GM21447 (cell line): ENCODE data around the gene FAM174C.
"Not testable (repeated sequence)": the region's sequence is repeated elsewhere in the genome, so short reads cannot be mapped to it uniquely, and the experiment has no call there.

ENCODE experiments used
- ATAC-seq: cut with Tn5 transposase; IDR thresholded peaks from one replicate; pipeline ENCODE4 v1.9.1; 2021; ENCODE audit not compliant: unreplicated experiment

FAM174C gene

DNA sequence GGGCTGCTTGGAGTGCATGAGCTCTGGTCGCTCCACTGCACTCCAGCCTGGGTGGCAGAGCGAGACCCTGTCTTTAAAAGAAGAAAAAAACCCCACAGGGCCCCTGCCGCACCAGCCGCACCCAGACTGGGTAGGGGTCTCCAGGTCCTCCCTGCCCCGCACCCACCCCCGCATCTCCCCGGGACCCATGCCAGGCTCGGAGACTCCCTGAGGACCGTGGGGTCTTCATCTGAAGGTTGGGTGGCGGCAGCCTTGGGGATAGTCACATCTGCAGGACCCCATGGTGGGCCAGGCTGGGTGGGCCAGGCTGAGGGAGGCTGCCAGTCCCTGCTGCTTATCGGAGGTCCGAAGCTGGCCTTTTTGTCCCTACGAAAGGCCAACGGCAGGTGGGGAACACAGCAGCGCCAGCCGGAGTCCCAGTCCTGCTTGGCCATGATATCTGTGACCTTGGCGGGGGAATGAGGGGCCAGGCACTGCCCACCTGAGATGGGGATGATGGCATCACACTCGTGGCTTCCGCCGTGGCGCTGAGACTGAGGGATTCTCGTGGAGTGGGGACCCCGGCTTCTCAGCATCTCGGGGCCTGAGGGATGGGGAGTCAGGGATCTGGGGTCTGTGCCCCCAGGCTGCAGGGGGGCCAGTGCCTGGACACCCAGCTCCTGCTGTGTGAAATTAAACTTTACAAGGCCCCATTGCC lies 21.4 kb downstream of the FAM174C start:
- ATAC-seq, result no peak

DNA sequence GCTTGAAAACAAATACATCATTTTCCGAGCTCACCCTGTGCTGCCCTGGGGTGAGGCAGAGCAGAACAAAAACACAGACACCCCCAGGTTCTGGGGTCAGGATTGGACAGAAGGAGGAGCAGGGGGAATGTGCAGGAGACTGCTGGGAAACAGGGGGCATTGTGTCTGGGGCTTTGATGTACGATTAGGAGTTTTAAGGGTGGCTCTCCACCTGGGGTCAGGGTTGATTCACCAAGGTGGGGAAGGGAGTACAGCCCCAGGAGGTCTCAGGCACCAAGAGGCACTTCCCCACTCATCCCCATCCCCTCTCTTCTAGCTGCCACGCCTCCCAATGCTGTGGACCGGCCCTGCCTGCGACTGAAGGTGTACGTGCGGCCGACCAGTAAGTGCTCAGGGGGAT lies 22.9 kb downstream of the FAM174C start:
- no peak for ATAC-seq

DNA sequence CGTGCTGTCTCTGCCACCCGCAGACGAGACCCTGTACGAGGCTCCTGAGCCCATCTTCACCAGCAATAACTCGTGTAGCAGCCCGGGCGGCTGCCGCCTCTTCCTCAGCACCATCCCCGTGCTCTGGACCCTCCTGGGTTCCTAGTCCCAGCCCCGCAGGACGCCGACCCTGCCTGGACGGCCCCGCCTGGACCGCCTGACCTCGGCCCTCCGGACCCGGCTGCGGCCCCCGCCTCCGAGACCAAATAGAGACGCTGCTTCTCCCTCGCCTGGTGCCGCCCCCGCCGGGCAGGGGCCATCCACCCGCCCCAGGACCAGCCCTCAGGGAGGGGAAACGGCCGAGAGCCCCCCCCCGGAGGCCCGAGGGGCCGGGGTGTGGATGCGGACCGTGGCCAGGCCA lies 24.5 kb downstream of the FAM174C start:
- ATAC-seq, result no peak

DNA sequence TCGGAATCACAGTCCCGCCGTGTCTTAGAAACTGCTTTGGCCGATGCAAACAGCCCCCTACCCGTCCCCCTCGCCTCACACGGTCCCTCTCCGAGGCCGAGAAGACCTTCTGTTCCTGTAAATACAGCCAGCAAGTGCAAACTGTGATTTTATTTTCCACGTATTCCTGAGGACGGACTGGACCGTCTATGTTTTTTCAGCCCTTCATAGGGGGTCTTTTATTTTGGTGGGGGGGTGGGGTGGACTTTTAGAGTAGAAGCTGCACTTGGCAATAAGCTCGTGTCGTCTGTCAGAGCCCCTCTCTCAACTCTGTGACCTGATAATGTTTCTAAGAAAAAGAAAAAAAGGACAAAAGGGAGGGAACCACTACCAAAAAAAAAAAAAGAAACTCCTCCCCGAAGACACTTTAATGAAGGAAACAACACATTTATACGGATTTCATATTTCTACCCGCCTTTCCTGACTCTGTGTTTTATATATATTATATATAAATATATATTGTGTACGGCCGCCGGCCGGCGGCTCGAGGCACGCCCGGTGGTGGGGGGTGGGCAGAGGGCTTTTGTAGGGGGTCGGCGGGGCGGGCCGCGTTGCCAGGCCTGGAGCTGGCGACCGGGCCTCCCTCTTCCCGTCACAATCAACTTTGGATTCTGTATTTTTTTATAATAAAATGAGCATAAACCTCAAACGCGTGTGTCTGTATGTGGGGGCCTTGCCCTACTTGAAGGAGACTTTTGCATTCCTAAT lies 25.6 kb downstream of the FAM174C start:
- no peak for ATAC-seq

DNA sequence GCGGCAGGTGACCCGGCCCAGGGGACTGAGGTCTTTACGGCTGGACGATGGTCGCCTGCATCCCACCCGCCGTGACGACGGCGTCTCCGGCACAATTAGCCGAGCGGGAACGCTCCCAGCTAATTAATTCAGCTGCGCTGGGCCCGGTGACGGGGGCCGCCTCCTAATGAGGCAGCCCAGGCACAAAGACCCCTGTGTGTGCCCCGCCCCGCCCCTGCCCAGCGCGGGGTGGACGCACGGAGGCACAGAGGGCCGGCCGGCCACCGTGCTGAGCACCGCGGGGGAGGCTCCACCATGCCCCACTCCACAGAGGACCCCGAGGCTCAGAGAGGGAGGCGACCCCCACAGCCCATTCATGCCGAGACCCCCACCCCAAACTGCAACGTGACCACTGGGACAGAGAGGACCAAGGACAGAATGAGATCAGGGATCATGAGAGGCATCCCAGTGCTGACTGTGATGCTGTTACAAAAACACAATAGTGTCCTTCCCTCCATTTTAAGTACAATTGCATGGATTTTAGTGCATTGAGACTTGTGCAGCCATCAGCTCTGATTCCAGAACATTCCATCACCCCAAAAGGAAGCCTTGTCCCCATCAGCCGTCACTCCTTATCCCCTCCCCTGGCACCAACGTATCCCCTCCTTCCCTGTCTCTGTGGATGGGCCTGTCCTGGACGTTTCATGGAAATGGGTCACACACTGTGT lies 27.4 kb downstream of the FAM174C start:
- ATAC-seq, result no peak

DNA sequence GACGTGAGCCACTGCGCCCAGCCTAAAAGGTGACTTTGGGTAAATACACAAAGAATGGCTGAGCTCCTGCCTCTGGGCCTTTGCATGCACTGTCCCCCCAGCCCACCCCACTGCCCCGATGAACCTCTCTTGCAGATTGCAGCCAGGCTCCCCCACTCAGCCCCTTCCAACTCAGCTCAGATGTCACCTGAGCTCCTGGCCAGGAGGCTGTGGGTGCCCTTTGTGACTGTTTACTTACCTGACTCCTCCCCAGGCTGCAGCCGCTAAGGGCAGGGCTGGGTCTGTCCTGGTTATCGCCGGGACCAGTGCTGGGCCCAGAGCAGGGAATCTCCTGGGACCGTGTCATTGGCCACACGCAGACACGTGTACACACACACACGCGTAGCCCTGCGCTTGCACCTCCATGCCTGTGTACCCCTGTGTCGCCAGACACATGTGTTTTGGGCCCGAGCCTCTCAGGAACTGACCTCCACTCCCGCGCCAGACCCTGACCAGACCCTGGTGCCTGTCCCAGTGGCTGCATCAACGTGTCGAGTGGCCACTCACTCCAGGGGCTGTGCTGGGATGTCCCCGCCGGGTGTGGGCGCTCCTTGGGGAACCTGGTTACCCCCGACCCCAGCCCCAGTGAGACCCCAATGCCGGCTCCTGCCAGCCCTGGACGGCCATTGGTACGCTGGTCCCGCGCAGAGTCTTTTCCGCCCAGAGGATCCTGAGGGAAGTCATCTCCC lies 29.0 kb downstream of the FAM174C start:
- no peak for ATAC-seq

DNA sequence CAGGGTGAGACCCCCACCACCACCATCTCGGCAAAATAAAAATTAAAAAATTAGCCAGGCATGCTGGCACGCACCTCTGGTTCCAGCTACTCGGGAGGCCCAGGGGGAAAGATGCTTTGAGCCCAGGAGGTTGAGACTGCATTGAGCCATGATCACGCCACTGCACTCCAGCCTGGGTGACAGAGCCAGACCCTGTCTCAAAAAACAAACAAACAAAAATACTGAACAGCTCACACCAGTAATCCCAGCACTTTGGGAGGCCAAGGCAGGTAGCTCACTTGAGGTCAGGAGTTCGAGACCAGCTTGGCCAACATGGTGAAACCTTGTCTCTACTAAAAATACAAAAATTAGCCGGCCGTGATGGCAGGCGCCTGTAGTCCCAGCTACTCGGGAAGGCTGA lies 30.0 kb downstream of the FAM174C start:
- not testable (repeated sequence) for ATAC-seq

DNA sequence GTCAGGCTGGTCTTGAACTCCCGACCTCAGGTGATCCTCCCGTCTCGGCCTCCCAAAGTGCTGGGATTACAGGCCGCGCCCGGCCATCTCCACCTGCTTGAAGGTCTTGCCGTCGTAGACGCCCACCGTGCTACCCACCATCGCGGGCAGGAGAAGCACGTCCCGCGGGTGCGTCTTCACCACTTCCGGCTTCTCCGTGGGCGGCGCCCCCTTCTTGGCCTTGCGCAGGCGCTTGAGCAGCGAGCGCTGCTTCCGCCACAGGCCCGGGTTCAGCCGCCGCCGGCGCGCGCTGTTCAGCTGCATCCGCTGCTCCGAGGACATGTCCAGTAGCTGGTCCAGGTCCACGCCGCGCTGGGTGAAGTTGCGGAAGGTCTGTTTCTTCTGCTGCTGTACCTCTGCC lies 32.0 kb downstream of the FAM174C start:
- no peak for ATAC-seq

DNA sequence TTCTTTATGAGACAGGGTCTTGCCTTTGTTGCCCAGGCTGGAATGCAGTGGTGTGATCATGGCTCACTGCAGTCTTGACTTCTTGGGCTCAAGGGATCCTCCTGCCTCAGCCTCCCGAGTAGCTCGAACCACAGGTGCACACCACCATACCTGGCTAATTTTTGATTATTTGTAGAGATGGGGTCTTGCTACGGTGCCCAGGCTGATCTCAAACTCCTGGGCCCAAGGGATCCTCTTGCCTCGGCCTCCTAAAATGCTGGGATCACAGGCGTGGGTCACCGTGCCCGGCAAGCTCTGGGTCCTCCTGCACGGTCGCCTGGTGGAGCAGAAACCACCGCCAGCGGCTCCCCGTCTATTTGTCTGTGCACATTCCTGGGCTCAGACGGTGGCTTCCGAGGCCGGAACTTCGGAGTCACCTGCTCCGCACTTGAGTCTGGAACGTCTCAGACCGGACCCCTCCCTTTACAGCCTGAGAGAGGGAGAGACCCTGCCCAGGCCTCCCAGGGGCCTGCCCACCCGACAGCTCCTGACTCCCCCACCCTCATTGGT lies 32.5 kb downstream of the FAM174C start:
- no peak for ATAC-seq

DNA sequence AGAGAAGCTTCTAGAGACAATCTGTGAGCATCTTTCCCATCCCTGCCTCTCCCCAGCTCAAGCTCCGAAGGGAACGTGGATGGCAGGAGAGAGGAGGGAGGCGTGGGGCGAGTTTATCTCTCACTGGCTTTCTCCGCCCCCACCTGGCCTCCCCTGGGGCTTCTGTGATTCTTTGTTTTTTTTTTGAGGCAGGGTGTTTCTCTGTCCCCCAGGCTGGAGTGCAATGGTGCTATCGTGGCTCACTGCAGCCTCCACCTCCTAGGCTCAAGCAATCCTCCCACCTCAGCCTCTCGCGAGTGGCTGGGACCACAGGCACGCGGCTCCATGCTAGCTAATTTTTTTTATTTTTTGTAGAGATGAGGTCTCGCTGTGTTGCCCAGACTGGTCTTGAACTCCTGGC lies 33.4 kb downstream of the FAM174C start:
- ATAC-seq, result no peak

DNA sequence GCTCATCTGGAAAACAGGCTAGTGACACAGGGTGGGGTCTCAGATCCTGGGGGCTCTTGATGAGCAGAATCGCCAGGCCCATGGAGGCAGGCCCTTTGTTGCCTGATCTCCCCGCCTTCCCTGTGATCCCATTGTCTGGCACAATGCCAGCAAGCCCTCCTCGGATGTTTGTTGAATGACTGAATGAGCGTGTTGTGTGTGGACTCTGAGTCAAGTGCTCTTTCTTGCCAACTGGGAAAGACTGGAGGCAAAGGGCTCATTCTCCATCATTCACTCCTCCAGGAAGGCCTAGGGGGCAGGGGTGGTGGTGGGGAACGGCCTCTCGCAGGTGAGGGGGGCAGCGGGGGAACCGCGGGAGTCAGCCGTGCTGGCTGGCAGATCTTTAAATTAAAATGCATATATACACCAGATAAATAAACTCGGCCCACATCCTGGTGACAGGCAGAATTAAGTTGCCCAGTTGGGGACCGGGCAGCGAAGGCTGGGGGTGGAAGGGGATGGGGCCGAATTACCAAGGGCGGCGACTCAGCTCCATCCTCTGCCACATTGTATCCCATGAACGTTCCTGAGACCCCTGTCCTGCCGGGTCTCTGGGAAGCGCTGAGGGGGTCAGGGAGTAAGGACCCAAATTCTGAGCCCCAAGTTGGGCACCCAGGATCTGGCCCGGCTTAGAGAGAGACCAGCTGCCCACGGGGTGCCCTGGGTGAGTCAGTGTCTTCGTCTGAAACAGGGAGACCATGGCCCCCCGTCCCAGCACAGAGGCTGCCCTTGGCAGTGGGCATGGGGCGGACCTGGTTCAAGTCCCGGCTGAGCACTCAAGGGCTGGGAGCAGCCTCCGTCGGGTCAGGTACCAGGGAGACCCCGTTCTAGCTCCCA lies 34.9 kb downstream of the FAM174C start:
- ATAC-seq, result no peak

DNA sequence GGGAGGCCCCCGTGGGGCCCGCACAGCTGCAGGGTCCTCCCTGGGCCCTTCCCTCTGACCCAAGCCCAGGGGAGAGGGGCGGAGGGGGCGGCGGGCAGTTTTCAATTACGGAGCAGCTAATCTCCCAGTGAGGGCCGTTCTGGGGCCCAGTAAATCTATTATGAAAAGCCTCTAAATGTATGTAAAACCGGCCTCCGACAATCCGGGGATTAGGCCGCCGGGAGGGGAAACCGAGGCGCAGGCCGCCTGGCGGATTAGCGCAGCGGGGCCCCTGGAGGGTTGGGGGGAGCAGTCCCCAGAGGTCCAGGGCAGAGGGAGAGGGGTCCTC lies 35.5 kb downstream of the FAM174C start:
- no peak for ATAC-seq

DNA sequence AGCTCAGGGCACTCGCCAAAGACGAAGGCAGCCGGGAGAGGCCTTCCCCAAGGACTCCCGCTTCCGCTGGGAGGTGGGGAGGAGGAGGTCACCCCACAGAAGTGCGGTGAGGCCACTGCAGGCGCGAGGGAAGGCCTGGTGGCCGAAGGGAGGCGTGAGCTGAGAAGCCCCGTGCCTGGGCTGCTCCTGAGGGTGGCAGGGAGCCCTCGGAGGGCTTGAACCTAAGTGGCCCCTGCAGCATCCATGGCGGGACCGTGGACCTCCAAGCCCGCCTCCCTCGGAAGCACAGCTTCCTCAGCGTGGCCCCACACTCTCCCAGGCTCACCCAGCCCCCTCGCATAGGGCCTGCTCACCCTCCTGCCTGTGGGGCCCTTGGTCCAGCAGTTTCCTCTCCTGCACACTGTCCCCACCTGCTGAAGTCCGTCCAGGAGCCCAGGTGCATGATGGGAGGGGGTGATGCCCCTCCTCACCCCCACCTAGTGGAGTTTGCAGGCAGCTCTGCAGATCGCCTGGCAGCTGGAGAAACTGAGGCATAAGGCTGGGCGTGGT lies 36.3 kb downstream of the FAM174C start:
- no peak for ATAC-seq

DNA sequence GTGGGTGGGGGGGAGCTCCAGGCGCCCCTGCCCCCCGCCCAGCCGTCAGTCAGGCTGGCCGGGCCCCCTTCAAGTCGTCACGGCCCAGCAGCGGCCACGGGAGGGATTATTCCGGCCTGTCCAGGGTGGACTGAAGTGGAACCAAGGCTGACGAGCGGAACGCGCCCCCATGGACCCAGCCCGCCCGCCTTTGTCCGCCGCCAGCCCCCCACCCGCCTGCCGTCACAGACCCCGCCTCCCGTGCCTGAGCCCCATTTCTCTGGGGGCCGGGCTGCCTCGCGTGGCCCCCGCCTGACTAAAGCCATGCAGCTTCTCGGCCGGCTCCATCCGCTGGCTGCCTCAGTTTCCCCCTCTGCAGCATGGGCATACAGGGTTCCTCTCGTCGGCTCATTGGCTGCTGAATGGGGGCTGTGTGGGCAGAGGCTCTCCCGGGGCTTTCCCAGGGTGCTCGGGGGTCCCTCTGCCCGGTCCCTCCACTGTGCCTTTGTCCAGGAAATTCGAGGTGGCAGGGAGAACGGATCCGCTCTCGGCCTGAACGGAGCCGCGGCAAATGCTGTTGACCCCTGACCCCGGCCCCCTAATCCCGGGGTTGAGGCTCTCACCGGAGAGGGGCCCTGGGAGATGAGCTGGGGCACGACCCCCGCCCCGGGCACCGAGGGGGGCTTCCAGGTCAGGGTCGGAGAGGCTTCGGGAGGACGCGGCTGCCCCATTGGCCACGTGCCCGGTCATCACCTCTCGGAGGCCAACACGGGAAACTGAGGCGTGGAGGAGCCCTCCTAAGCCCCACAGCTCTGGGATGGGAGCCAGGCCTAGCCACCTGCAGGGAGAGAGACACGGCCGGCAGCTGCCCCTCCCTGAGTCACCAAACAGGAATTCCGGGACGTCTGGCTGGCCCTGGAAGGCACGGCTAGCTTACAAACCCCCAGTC lies 37.7 kb downstream of the FAM174C start:
- ATAC-seq, result no peak

DNA sequence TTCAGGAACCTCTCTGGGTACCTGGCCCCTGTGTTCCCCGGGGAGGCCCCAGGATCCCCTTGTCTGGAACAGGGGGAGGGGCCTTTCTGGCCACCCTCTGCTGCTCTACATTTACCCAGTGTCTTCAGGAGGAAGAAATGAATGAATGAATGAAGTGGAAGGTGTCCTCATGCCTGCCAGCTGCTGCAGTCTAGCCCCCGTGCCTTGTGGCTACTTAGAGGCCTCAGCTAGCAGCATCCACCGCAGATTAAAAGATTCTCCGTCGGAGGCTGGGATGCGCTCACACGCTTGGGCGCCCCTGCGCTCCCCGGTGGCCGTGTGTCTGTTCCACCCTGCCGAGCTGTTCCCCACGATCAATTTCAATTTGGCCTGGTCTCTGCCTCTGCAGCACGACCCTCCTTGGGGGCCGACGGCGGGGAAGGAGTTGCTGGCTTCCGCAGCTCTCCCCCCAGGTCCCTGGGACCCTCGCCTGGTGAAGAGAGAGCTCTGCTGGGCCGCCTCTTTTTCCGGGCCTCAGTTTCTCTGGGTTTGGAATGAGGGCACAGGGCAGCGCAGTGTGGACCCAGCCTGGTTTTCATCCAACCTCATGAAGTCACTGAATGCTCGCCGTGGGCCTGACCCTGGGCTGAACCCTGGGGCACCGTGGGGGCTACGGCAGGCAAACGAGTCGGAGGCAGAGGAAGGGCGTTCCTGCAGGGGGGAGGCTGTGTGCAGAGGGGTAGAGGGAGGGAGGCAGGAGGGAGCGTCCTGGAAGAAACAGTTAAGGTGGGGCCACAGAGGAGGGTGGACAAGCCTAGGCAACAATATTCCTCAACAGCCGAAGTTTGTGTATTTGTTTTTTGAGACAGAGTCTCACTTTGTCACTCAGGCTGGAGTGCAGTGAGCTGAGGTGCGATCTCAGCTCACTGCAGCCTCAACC lies 38.6 kb downstream of the FAM174C start:
- ATAC-seq, result no peak

DNA sequence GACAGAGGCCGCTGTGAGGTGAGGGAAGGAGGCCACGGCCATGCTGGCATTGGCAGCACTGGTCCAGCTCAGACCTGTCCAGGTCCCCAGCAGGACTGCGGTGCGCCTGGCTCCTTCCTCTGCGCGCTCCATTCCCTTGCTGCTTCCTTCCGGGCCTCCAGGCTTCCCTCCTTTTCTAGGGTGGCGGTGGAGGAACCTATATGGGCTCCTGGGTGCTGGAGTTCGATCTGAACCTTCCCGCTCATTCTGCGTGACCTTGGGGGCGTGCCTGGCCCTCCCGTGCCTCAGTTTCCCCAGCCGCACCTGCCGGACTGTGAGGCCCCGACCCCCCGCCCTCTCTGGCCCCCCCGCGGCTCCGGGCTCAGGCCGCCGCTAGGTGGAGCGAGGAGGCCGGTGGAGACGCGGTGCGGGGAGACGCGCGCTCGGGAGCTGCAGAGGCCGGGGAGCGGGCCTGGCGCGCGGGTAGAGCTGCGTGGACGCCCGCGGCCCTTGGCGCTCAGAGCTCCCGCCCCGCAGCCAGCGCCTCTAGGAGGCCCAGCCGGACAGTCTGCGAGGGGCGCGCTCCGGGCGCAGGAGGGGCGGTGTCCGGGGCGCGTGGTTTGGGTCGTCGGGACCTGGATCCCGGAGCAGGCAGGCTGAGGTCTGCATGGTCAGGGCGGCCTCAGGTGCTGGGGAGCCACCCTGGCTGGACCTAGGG lies 40.3 kb downstream of the FAM174C start:
- ATAC-seq, result no peak

DNA sequence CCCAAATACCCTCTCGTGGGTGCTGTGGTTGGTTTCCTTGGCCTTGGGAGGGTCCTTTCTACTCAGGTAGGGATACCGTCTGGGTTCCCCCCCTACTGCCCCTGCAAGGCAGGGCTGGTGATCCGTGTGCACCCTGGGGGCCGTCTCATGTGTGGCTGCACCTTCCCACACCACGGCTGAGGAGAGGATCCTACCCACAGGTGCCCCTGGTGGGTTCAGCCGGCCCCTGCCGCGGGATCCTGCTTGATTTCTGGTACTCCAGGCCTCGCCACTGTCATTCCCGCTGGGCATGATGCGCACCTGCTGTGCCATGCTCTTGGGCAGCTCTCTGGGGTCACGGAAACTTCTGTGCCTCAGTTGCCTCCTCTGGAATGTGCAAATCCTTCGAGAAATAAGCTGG lies 41.1 kb downstream of the FAM174C start:
- no peak for ATAC-seq
